ENCODE data around the gene BIRC3.

Gene BIRC3

GRCh38 chr11:102378818-102379217 is 61.5 kb downstream of the BIRC3 start:
- DNase-seq: no peak

- DNase-seq: no peak
Observed at GRCh38 chr11:102382384-102382783, 65.1 kb downstream of the BIRC3 start.

GRCh38 chr11:102383839-102384238 is 66.6 kb downstream of the BIRC3 start:
- no peak for DNase-seq

- DNase-seq: no peak
Observed at GRCh38 chr11:102384419-102385079, 67.3 kb downstream of the BIRC3 start.

- DNase-seq: no peak
Observed at GRCh38 chr11:102385085-102386007, 68.1 kb downstream of the BIRC3 start.

GRCh38 chr11:102386136-102386734 is 69.0 kb downstream of the BIRC3 start:
- DNase-seq: no peak

- no peak for DNase-seq
Observed at GRCh38 chr11:102387043-102387781, 69.9 kb downstream of the BIRC3 start.

All from SW 1271 (cell line).